HG02938 (cell line): ENCODE results near the gene ARHGAP26.

Source experiments
- ATAC-seq: cut with Tn5 transposase; IDR thresholded peaks from one replicate; pipeline ENCODE4 v1.9.1; 2021; ENCODE audit warnings: mild to moderate bottlenecking, moderate library complexity; ENCODE audit not compliant: unreplicated experiment

The ARHGAP26 gene

DNA sequence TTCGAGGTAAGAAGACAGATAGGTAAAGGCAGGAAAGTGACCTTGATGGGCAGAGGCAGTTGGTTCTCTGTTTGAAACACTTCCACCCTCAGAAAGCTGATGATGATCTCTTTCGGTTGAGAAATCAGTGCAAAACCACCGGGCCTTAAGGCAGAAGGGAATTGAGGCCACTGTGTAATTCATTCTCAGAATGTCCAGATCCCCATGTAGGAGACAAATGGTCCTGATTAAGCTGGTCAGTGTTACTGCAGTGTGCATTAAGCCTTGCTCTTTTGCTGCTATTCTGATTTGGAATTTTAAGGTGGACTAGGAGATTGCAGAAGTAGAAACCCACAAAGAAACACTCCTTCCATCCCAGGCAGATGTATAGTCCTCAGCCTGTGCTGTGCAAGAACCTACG lies 255.2 kb downstream of the ARHGAP26 start:
- no peak for ATAC-seq

- no peak for ATAC-seq
Observed at GRCh38 chr5:143025971-143026370, 255.8 kb downstream of the ARHGAP26 start.

DNA sequence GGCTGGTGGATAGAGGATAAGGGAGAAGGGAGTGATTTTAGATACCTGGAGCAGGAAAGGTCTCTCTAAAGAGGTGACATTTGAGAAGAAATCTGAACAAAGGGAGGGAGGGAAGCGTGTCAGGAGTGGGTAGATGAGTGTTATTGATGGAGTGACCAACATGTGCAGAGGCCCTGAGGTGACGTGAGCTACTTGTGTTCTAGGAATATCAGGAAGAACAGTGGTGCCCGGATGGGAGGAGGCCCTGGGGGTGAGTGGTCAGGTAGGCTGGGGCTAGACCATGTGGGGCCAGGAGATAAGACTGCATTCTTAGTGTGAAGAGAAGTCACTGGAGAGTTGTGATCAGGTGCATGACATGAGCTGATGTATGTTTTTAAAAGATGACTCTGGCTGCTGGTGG lies 256.2 kb downstream of the ARHGAP26 start:
- ATAC-seq = no peak

GRCh38 chr5:143029293-143029692 lies 259.1 kb downstream of the ARHGAP26 start:
- ATAC-seq = no peak

DNA sequence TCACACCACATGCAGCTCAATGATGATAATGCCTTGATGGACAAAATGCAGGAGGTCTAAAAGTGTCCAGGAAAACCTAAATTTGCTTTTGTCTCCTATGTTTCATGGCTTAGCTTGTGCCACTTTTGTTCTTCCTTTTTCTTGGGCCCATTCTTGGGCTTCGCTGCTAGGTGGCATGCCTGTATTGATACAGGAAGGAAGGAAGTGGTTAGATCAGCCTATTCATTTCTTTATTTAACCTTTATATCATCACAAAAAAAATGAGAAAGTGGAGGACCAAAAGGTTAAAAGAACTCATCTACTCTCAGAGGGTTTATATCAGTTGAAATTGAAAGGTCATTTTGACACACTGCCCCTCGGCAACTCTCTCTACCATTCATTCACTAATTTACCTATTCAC lies 260.2 kb downstream of the ARHGAP26 start:
- no peak for ATAC-seq

DNA sequence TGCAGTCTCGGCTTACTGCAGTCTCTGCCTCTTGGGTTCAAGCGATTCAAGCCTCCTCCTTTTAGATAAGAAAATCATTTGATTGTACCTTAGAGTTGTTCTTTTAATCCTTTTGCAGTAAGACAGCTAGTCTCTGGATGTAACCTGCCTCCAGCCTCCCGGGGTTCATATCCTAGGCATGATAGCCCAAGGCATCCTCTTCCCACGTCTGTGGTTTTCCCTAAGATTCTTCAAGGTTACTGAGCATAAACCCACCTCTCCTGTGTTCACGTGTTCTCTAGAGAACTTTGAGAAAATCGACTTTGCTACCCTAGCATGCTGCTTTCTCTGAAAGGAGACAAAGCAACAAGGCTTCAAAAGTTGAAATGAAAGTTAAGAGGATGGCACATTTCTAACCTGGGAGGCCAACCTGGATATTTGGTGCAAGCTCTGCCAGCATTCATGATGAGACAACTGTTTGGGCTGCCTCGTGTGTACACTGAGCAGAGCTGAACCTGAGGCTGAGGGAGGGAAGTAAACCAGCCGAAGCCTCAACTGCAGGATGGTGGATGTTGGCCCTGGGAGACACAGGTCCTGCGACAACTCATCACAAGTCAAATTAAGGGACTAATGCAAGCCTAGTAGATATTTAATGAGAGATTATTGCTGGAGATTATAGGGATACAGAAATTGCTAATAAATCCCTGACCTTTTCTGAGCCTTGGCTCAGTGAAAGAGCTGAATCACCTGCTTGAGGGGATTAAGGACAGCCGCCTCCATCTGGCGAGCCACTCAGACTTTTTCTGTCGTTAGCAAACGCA lies 261.8 kb downstream of the ARHGAP26 start:
- no peak for ATAC-seq

DNA sequence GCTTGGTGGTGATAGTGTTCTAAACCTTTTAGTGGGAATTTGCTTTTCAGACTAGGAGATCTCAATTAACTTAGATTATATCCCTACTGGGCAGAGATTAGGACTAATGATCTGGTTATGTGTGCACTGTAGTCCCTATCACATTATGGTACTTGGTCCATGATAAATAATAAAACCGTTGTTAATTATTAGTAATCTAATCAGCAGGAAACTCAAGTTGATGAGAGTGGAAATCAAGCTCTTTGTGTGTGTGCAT lies 262.3 kb downstream of the ARHGAP26 start:
- ATAC-seq = no peak

GRCh38 chr5:143033535-143034250 lies 263.5 kb downstream of the ARHGAP26 start:
- ATAC-seq = no peak

- peak; percentile 46 for ATAC-seq
Observed at GRCh38 chr5:143036146-143036927, 266.2 kb downstream of the ARHGAP26 start.

GRCh38 chr5:143037071-143037470 lies 266.9 kb downstream of the ARHGAP26 start:
- no peak for ATAC-seq

GRCh38 chr5:143037708-143038107 lies 267.5 kb downstream of the ARHGAP26 start:
- no peak for ATAC-seq

- ATAC-seq = no peak
Observed at GRCh38 chr5:143040622-143041021, 270.4 kb downstream of the ARHGAP26 start.

GRCh38 chr5:143041461-143041860 lies 271.3 kb downstream of the ARHGAP26 start:
- ATAC-seq = no peak

DNA sequence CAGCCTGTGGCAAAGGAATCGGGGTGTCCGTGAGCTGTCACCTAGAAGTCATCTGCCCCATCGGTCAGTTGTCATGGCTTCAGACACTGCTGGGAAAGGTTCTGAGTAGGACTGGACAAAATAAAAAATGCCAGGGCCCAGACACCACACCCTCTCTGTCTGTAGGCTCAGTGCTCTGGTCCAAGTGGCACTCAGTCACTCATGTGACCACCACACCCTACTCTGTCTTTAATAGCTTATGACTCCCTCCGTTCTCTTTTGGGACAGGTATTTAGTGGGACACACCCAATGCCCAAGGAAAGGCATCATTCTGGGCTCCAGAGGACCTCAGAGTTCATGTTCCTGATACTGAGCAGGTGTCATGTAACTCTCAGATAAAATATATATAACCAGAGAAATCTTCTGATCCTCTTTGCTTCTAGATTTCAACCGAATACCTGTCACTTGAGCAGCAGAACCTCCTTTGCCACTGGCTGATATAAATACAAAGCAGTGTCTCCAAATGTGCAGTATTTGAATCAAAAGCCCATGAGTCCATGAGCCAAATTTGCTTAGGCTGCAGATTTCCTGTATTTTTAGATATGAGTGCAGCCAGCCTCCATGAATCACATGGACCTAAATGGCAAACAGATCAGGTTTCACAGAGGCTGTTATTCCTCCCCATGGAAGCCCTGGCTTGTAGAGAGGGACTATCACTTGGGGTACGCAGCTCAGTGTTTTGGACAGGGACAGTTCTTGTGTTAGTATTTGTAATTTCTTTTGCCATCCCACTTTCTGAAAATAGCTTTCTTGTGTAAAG lies 272.0 kb downstream of the ARHGAP26 start:
- no peak for ATAC-seq

DNA sequence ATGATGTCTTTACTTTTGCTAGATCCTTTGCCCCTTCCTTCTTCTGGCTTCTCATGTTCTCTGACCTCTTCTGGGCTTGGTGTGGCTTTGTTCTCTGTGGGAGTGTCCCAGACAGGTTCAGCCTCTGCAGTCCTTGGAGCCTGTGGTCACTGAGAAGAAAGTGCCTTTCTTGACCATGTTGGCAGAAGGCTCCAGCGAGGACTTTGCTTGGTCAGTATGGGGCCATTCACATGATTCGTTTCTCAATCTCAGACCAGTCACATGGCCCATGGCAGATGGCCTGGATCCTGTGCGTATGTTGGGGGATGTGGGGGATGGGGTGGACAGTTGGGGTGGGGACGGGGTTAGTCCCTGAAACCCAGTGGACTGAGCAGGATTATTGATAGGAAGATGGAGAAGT lies 274.1 kb downstream of the ARHGAP26 start:
- no peak for ATAC-seq

- no peak for ATAC-seq
Observed at GRCh38 chr5:143045062-143045461, 274.9 kb downstream of the ARHGAP26 start.

DNA sequence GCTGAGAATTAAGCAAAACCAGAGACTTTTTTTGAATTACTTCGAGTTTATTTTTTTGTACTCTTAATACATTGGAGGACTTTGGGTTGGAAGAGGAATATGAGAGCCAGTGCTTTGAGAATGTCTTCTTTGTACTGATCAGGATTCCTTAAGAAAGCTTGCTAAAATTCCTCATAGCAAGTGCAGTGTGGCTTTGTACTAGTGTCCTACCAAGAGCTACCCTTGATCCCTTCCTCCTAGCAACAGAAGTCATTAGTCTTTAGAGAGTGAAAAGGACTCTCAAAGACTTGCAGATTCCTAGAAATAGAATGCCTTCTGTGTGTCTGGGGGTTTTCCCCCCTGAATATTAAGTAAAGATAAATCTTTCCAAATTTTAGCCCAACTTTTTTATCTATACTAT lies 276.1 kb downstream of the ARHGAP26 start:
- no peak for ATAC-seq

DNA sequence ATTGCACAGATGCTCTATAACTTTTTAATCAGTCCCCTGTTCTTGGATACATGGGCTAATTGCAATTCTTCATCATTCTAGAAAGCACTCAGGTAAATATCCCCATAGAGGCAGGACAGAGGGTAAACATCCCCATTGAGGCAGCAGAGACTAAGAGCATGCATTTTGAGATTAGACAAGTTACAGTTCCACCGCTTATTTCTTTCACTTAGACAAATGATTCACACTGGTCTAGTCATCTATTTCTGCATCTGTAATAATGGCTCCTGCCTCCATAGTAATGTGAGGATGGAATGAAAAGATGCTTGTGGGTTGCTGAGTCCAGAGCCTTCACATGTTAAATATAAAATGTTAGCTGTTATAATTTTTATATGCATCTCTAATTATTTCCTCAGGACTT lies 276.9 kb downstream of the ARHGAP26 start:
- ATAC-seq = no peak

GRCh38 chr5:143050183-143050582 lies 280.0 kb downstream of the ARHGAP26 start:
- ATAC-seq = no peak

GRCh38 chr5:143051244-143052058 lies 281.3 kb downstream of the ARHGAP26 start:
- ATAC-seq = peak; percentile 31
